Tibial nerve (tissue), 4 donors: ENCODE measurements around the gene CD55. TPM values are rescaled to one million over a fixed set of nuclear protein-coding genes. Genes with fewer than 3 reads are reported as not detected.

Experiments
- DNase-seq, 2 donors: peaks; one replicate each; pipeline ENCODE4 v3.0.0-alpha.2; 2019; ENCODE audit warnings: low spot score in 2 of 2
- H3K27ac ChIP-seq, 4 donors: fragments of 200-600 bp; sonication (generic) in 3 of 4; one replicate each; pipeline ENCODE4 v1.5.1; 2017 to 2019; ENCODE audit warnings: mild to moderate bottlenecking in 1 of 4
- H3K27me3 ChIP-seq, 2 donors: fragments of 200-600 bp; sonication (generic) in 1 of 2; one replicate each; pipeline versions ENCODE4 v1.5.1 to v1.6.0; 2017 to 2019
- H3K36me3 ChIP-seq, 3 donors: fragments of 200-600 bp; sonication (generic); one replicate each; pipeline ENCODE4 v1.5.1; 2018 to 2019
- H3K4me1 ChIP-seq, 4 donors: fragments of 200-600 bp; sonication (generic) in 3 of 4; one replicate each; pipeline ENCODE4 v1.5.1; 2017 to 2019
- H3K4me3 ChIP-seq, 4 donors: fragments of 200-600 bp; sonication (generic) in 3 of 4; one replicate each; pipeline ENCODE4 v1.5.1; 2017 to 2019; ENCODE audit warnings: mild to moderate bottlenecking in 1 of 4, moderate library complexity in 1 of 4
- H3K9me3 ChIP-seq, 4 donors: fragments of 200-600 bp; sonication (generic) in 3 of 4; one replicate each; pipeline ENCODE4 v1.5.1; 2017 to 2019
- EP300 ChIP-seq, 2 donors: sonication (generic); formaldehyde crosslinking; IDR thresholded peaks; one replicate each; pipeline ENCODE4 v1.6.1; 2017; ENCODE audit warnings: antibody characterized with exemption in 2 of 2, mild to moderate bottlenecking in 1 of 2
- POLR2A ChIP-seq, 2 donors: fragments of 450-650 bp; IDR thresholded peaks; one replicate each; pipeline ENCODE4 v1.6.1; 2017; ENCODE audit warnings: antibody characterized with exemption in 2 of 2, mild to moderate bottlenecking in 2 of 2, moderate library complexity in 2 of 2
- WGBS, 2 donors: methylation state at CpG; one replicate each; pipeline ENCODE4 v1.1.5; 2018; 5-methylcytosine and 5-hydroxymethylcytosine counted together
- total RNA-seq, 4 donors: library from RNA; depleted of rRNA; stranded (reverse); fragments of >200 nt; gene quantifications; one replicate each; pipeline ENCODE4 v1.1.0, GENCODE V29; 2016
- TF ChIP-seq, protein P1 (sequence below), 5 experiments: fragments of 200-600 bp in 3 of 5; fragments of 450-650 bp in 2 of 5; sonication (generic) in 3 of 5; IDR thresholded peaks; one replicate each; pipeline ENCODE4 v1.5.1; 2016 to 2019; ENCODE audit warnings: antibody characterized with exemption in 5 of 5, mild to moderate bottlenecking in 3 of 5, moderate library complexity in 2 of 5

The CD55 gene
- total RNA-seq, 4 donors from 2014 or later, result 60.8 to 94.2 (median 89.6) TPM

DNA sequence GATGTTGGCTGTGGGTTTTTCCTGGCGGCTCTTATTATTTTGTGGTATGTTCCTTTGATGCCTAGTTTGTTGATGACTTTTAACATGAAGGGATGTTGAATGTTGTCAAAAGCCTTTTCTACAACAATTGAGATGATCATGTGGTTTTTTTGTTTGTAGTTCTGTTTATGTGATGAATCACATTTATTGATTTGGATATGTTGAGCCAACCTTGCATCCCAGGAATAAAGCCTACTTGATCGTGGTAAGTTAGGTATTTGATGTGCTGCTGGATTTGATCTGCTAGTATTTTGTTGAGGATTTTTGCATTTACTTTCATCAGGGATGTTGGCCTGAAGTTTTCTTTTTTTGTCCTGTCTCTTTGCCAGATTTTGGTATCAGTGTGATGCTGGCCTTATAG lies 28.5 kb downstream of the CD55 start:
- no peak overlapping the region for H3K4me3 ChIP-seq
- H3K27ac ChIP-seq, result no peak overlapping the region
- TF ChIP-seq EP300 (IDR thresholded peaks at IDR 0.05), result no peak
- no peak for DNase-seq
- H3K27me3 ChIP-seq, result no peaks in the 10 kb centered on the region
- peaks cover 0 to 12% (median 2%) of the 10 kb centered on the region in 4 donors for H3K9me3 ChIP-seq
- WGBS, 2 donors, result 98% methylated on average over 2 of the region's 2 CpGs
- peaks cover 0 to 10% (median 0%) of the 10 kb centered on the region in 4 donors for H3K4me1 ChIP-seq
- peaks cover 0 to 56% (median 14%) of the 10 kb centered on the region in 3 donors for H3K36me3 ChIP-seq

DNA sequence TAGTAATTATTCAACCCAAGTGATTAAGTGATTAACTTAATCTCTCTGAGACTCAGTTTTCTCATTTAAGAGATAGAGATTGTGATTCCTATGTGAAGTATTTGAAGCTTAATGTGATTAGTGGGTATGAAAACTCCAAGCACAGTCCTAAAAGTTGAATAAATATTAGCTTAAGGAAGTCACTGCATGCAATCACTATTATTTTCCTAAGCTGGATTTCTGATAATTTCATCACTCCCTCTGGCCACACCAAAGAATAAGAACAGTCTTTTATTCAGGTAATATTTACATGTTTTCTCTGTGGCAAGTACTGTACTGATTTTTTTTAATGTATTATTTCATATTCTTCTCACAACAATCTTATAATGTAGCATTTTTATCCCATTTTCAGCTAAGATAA lies 31.1 kb downstream of the CD55 start:
- TF ChIP-seq, protein P1, sequence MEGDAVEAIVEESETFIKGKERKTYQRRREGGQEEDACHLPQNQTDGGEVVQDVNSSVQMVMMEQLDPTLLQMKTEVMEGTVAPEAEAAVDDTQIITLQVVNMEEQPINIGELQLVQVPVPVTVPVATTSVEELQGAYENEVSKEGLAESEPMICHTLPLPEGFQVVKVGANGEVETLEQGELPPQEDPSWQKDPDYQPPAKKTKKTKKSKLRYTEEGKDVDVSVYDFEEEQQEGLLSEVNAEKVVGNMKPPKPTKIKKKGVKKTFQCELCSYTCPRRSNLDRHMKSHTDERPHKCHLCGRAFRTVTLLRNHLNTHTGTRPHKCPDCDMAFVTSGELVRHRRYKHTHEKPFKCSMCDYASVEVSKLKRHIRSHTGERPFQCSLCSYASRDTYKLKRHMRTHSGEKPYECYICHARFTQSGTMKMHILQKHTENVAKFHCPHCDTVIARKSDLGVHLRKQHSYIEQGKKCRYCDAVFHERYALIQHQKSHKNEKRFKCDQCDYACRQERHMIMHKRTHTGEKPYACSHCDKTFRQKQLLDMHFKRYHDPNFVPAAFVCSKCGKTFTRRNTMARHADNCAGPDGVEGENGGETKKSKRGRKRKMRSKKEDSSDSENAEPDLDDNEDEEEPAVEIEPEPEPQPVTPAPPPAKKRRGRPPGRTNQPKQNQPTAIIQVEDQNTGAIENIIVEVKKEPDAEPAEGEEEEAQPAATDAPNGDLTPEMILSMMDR (IDR thresholded peaks at IDR 0.05), result no peak
- TF ChIP-seq POLR2A (IDR thresholded peaks at IDR 0.05) (no peak), EP300 (IDR thresholded peaks at IDR 0.05) (no peak)
- H3K9me3 ChIP-seq, result peaks cover 0 to 12% (median 2%) of the 10 kb centered on the region in 4 donors
- no peak for DNase-seq

DNA sequence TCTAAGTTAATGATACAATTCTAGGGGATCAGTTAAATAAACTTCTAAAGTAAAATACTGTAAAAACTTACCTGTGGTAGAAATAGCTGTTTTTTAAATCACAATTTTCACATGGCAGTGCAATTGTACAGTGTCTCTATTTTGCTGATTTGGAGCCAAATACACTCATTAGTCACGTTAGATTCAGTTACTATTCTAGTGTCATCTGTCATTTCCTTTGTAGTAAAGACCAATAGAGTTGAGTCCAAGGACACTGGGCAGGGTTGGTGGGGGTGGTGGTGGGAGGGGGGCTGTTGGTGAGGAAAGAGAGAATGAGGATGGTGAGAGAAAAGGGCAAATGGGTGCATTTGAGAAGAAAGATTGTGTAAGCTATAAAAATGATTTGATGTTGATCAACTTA lies 33.6 kb downstream of the CD55 start:
- Histone ChIP-seq H3K27me3 (no peaks in the 10 kb centered on the region), H3K9me3 (no peaks in the 10 kb centered on the region), H3K4me1 (no peaks in the 10 kb centered on the region), H3K27ac (no peak overlapping the region), H3K4me3 (no peak overlapping the region), H3K36me3 (peaks cover 0 to 14% (median 0%) of the 10 kb centered on the region in 3 donors)
- 14 to 42% methylated on average over 1 of the region's 1 CpG for WGBS, 2 donors
- no peak for DNase-seq
- TF ChIP-seq EP300 (IDR thresholded peaks at IDR 0.05) (no peak), POLR2A (IDR thresholded peaks at IDR 0.05) (no peak)
- TF ChIP-seq, protein P1 (IDR thresholded peaks at IDR 0.05), result no peak

More for the DNA sequence above, 31.1 kb downstream of the CD55 start:
- Histone ChIP-seq H3K4me1 (no peaks in the 10 kb centered on the region), H3K27ac (no peak overlapping the region), H3K27me3 (no peaks in the 10 kb centered on the region), H3K4me3 (no peak overlapping the region), H3K36me3 (peaks cover 0 to 33% (median 9%) of the 10 kb centered on the region in 3 donors)

DNA sequence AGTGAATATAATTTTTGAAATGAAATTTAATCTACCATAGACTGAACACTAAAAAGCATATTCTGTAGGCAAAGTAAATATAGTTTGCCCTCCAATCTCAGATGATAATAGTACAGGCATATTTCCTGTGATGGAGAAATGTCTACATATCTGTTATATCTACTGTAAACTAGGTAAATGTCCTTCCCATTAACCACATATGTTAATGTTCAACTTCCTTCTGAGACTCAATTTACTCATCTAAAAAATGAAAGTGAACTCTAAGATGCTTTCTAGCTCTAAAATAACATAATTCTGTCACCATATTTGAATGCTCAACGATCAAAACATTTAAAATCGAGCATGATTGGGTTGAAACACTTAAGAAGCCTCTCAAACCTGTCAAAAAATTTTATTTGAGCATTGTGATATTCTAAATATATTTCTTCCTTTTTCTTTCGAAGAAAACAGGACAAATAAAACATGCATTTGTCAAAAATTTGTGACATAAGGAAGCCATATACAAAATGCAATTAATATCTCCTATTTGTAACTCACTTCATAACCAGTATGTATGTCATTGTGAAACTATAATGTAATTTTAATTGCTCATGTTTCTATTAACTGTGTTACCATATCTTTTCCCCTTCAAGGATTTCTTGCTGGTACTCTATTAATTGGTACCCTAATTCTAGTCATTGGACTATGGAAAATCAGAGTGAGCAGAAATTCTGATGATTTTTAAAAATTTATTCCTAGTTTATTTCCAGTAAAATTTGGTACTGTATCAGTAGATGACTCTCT lies 34.2 kb downstream of the CD55 start:
- no peak for DNase-seq
- 91 to 95% methylated on average over 3 of the region's 3 CpGs for WGBS, 2 donors
- H3K4me1 ChIP-seq, result no peaks in the 10 kb centered on the region
- H3K9me3 ChIP-seq, result no peaks in the 10 kb centered on the region
- TF ChIP-seq, protein P1 (IDR thresholded peaks at IDR 0.05), result no peak
- TF ChIP-seq POLR2A (IDR thresholded peaks at IDR 0.05) (no peak), EP300 (IDR thresholded peaks at IDR 0.05) (no peak)
- H3K4me3 ChIP-seq, result no peak overlapping the region
- peaks cover 0 to 11% (median 0%) of the 10 kb centered on the region in 3 donors for H3K36me3 ChIP-seq
- no peak overlapping the region for H3K27ac ChIP-seq
- H3K27me3 ChIP-seq, result no peaks in the 10 kb centered on the region

DNA sequence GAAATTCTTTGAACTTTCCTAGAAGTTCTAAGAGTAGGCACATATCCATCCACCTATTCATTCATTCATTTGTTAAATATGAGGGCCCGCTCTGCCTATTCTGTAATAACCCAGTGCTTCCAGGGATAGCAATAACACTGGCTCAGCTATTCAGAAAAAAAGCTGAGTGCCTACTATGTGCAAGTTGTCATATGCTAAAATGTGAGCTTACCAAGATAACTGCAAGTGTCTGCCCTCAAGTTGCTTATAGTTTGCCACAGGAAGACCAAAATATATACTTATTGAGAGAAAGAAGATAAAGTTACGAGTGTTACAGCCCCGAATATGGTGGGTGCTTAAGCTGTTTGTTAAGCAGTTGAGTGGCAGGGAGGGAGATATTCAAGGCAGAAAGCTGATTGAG lies 39.6 kb downstream of the CD55 start:
- WGBS, 2 donors, result 61 to 81% methylated on average over 3 of the region's 3 CpGs
- Histone ChIP-seq H3K36me3 (peaks cover 0 to 53% (median 0%) of the 10 kb centered on the region in 3 donors), H3K4me1 (no peaks in the 10 kb centered on the region), H3K9me3 (no peaks in the 10 kb centered on the region), H3K27ac (no peak overlapping the region), H3K27me3 (no peaks in the 10 kb centered on the region), H3K4me3 (no peak overlapping the region)
- no peak for DNase-seq
- TF ChIP-seq EP300 (IDR thresholded peaks at IDR 0.05) (no peak), POLR2A (IDR thresholded peaks at IDR 0.05) (no peak)
- TF ChIP-seq, protein P1 (IDR thresholded peaks at IDR 0.05), result no peak
